Keratinocyte (primary cell): ENCODE data around the gene LCMT1. TPM values are rescaled to one million over a fixed set of nuclear protein-coding genes. Genes with fewer than 3 reads are reported as not detected.

Source experiments
- DNase-seq: peaks from one replicate; pipeline ENCODE4 v3.0.0-alpha.2; 2011; ENCODE audit warnings: low read depth, missing footprints, low spot score
- FAIRE-seq: peaks from 2 replicates; lab custom pipeline; 2011; peaks lifted over from hg19 to GRCh38; lab: Jason Lieb, UNC
- H2AFZ ChIP-seq: 2 replicates; pipeline ENCODE4 v1.6.0; 2012; ENCODE audit warnings: low read length, control low read depth, inconsistent platforms; ENCODE audit not compliant: control insufficient read depth
- H3K27ac ChIP-seq: 2 replicates; pipeline ENCODE4 v1.5.1; 2011; ENCODE audit warnings: low read length; ENCODE audit not compliant: control insufficient read depth, insufficient read depth
- H3K27me3 ChIP-seq: 3 replicates; pipeline ENCODE4 v1.6.0; 2011; ENCODE audit warnings: low read length; ENCODE audit not compliant: control insufficient read depth, insufficient read depth; ENCODE audit errors: extremely low read depth
- H3K36me3 ChIP-seq, 2 experiments: 2 replicates in 1 of 2; 3 replicates in 1 of 2; pipeline ENCODE4 v1.5.1; 2011; ENCODE audit warnings: low read length in 2 of 2, mild to moderate bottlenecking in 1 of 2; ENCODE audit not compliant: control insufficient read depth in 2 of 2, insufficient read depth in 2 of 2; ENCODE audit errors: extremely low read depth in 1 of 2
- H3K4me1 ChIP-seq: 3 replicates; pipeline ENCODE4 v1.5.1; 2011; ENCODE audit warnings: low read length; ENCODE audit not compliant: control insufficient read depth, insufficient read depth; ENCODE audit errors: extremely low read depth
- H3K4me2 ChIP-seq: 3 replicates; pipeline ENCODE4 v1.6.0; 2011; ENCODE audit warnings: low read depth, low read length; ENCODE audit not compliant: control insufficient read depth, insufficient read depth; ENCODE audit errors: extremely low read depth
- H3K4me3 ChIP-seq, 3 experiments: fragments of 200-600 bp in 1 of 3; sonication (generic) in 1 of 3; 2 replicates in 2 of 3; 3 replicates in 1 of 3; pipeline ENCODE4 v1.5.1; 2011 to 2016; ENCODE audit warnings: low read length in 3 of 3, mild to moderate bottlenecking in 3 of 3, control low read depth in 2 of 3, inconsistent platforms in 1 of 3, low read depth in 1 of 3, mixed read lengths in 1 of 3, mixed run types in 1 of 3, moderate library complexity in 1 of 3; ENCODE audit not compliant: control insufficient read depth in 2 of 3, insufficient read depth in 2 of 3; ENCODE audit errors: extremely low read depth in 1 of 3
- H3K79me2 ChIP-seq: 2 replicates; pipeline ENCODE4 v1.6.0; 2012; ENCODE audit warnings: low read length; ENCODE audit not compliant: control insufficient read depth, insufficient read depth
- H3K9ac ChIP-seq: 3 replicates; pipeline ENCODE4 v1.6.0; 2011; ENCODE audit warnings: low read length; ENCODE audit not compliant: control insufficient read depth, insufficient read depth; ENCODE audit errors: extremely low read depth
- H3K9me1 ChIP-seq: 3 replicates; pipeline ENCODE4 v1.6.0; 2011; ENCODE audit warnings: low read length; ENCODE audit not compliant: control insufficient read depth, insufficient read depth; ENCODE audit errors: extremely low read depth
- H3K9me3 ChIP-seq: 2 replicates; pipeline ENCODE4 v1.5.1; 2012; ENCODE audit warnings: low read depth, low read length; ENCODE audit not compliant: control insufficient read depth
- H4K20me1 ChIP-seq: 3 replicates; pipeline ENCODE4 v1.6.0; 2011; ENCODE audit warnings: low read length; ENCODE audit not compliant: control insufficient read depth, insufficient read depth; ENCODE audit errors: extremely low read depth
- CTCF ChIP-seq, 3 experiments: IDR thresholded peaks in 1 of 3; conservative IDR thresholded peaks in 1 of 3; optimal IDR thresholded peaks in 1 of 3; 2 replicates in 2 of 3; 3 replicates in 1 of 3; pipeline versions ENCODE3 to v1.5.1; 2011; ENCODE audit warnings: low read length in 3 of 3, mild to moderate bottlenecking in 3 of 3, moderate library complexity in 2 of 3, control low read depth in 1 of 3, inconsistent platforms in 1 of 3; ENCODE audit not compliant: insufficient read depth in 2 of 3; ENCODE audit errors: extremely low read depth in 1 of 3
- EZH2 ChIP-seq: IDR thresholded peaks from one replicate; pipeline ENCODE4 v1.6.1; 2012; ENCODE audit warnings: inconsistent platforms, mild to moderate bottlenecking, low read length, moderate library complexity
- dilution Hi-C: fragments of 300-500 bp; cut with MboI; formaldehyde crosslinking; loops from one replicate; pipeline ENCODE4 v1.7.0; 2020; ENCODE audit warnings: low sequenced_read_pairs; ENCODE audit not compliant: extremely low pct_ligation_motif_present
- polyA plus RNA-seq, 5 experiments: library from polyadenylated mRNA; depleted of rRNA in 3 of 5; stranded (reverse) in 3 of 5; stranded (forward) in 1 of 5; unstranded in 1 of 5; fragments of >200 nt; gene quantifications; 1 replicate in 1 of 5; 2 replicates in 3 of 5; 3 replicates in 1 of 5; pipeline versions ENCODE4 v1.2.1 to v1.2.3, GENCODE V29; 2011 to 2012; ENCODE audit warnings: missing spikeins in 2 of 5, low read depth in 1 of 5, low replicate concordance in 1 of 5

LCMT1 gene
- polyA plus RNA-seq, 1 donor (not counting 4 experiments of a cell fraction or from before 2014, with no cell fraction given) = 30.3 TPM

DNA sequence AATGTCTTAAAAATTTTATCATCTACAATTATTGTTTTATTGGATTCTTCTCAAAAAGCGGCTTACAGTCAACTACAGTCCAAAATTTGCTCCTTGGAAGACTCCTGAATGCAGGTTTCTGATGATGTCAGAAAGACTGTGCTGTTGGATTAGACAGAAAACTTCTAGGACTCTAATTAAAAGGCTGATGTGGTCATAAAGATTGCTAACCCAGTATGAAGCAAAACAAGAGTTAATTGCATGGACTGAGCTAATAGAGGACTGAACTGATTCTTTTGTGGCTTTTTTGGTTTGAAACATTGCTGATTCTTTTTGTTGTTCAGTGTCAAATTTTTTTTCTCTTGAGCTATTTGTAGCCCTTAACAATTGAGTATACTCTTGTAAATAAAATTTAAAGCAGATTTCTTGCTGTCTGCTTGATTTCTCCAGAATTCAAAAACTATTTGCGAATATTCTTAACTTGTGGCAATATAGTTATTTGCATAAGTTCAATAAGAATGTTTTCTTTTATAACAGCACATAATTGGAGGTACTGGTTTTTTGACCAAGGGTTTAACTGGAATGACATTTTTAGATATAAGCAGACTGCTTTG, 33.1 kb upstream of the LCMT1 start:
- Histone ChIP-seq H3K9me3 (no peaks in the 10 kb centered on the region), H4K20me1 (no peaks in the 10 kb centered on the region), H3K27ac (no peak overlapping the region), H3K4me3 (no peak overlapping the region), H3K79me2 (no peaks in the 10 kb centered on the region), H3K36me3 (no peaks in the 10 kb centered on the region), H3K4me1 (no peaks in the 10 kb centered on the region), H3K4me2 (no peak overlapping the region), H3K27me3 (no peaks in the 10 kb centered on the region), H2AFZ (no peak overlapping the region), H3K9me1 (no peaks in the 10 kb centered on the region), H3K9ac (no peak overlapping the region)
- TF ChIP-seq EZH2 = no peak
- no peak for TF ChIP-seq CTCF (optimal IDR thresholded peaks at IDR 0.05 in 1 of 3, IDR thresholded peaks at IDR 0.05 in 1 of 3, conservative IDR thresholded peaks at IDR 0.05 in 1 of 3; ENCODE audit: extremely low read depth in 1 of 3, insufficient read depth in 2 of 3, low read length in 3 of 3)
- DNase-seq = no peak
- dilution Hi-C loops = no loop called here
- no peak for FAIRE-seq

DNA sequence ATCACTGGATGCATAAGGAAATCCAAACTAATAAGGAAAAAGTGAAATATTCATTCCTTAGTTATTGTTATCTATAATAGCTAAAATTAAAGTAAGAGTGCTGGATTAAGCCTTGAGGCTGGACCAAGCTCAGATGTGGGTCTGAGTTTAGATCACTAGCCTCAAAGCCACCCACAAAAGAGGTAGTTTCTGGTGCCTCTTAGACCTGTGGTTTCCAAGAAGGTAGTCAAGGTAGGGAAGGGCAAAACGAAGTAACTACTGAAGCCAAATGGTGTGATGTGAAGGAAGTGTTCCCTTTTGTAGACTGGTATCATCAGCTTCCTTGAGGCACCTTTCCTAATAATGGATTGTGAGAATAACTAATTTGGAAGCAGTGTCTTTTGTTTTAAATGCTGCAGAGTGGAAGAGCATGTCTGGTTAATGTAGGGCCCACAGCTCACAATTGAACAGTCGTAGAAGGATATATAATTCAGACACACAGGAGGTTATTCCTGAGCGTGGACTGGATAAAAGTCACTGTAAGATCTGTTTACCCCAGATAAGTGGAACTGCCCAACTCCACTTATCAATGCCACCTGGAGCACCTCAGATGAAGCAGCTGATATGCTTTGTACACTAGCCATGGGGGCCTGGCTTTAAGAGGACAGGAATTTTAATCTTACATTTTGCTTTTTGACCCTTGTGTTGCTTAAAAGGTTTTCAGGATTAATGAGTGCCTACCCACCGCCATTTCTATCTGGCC, 31.7 kb upstream of the LCMT1 start:
- H4K20me1 ChIP-seq = no peaks in the 10 kb centered on the region
- H2AFZ ChIP-seq = no peak overlapping the region
- dilution Hi-C loops = no loop called here
- no peaks in the 10 kb centered on the region for H3K27me3 ChIP-seq
- no peaks in the 10 kb centered on the region for H3K9me3 ChIP-seq
- no peak overlapping the region for H3K27ac ChIP-seq
- no peak overlapping the region for H3K4me3 ChIP-seq
- no peak overlapping the region for H3K4me2 ChIP-seq
- no peaks in the 10 kb centered on the region for H3K36me3 ChIP-seq
- H3K9ac ChIP-seq = no peak overlapping the region
- H3K4me1 ChIP-seq = no peaks in the 10 kb centered on the region
- TF ChIP-seq CTCF (optimal IDR thresholded peaks at IDR 0.05 in 1 of 3, IDR thresholded peaks at IDR 0.05 in 1 of 3, conservative IDR thresholded peaks at IDR 0.05 in 1 of 3; ENCODE audit: extremely low read depth in 1 of 3, insufficient read depth in 2 of 3, low read length in 3 of 3) (no peak), EZH2 (no peak)
- no peaks in the 10 kb centered on the region for H3K9me1 ChIP-seq
- FAIRE-seq = no peak
- DNase-seq = no peak
- H3K79me2 ChIP-seq = no peaks in the 10 kb centered on the region
